ENCODE results near the gene MTA3.

- TF ChIP-seq CTCF (IDR thresholded peaks at IDR 0.05; ENCODE audit: extremely low read depth in 1 of 2, insufficient read depth in 1 of 2, low read depth in 1 of 2, low read length in 2 of 2) (no peak), POLR2A (IDR thresholded peaks at IDR 0.05; ENCODE audit: low read depth, low read length) (no peak), FOS (IDR thresholded peaks at IDR 0.05; ENCODE audit: borderline replicate concordance, insufficient read depth, low read length) (no peak), GATA2 (IDR thresholded peaks at IDR 0.05; ENCODE audit: insufficient read depth, insufficient read length, low read depth, low read length) (no peak), POLR2AphosphoS5 (IDR thresholded peaks at IDR 0.05; ENCODE audit: insufficient read depth, low read depth, low read length) (no peak), EZH2 (IDR thresholded peaks at IDR 0.05; ENCODE audit: borderline replicate concordance, low read depth, low read length, severe bottlenecking) (no peak), MYC (IDR thresholded peaks at IDR 0.05; ENCODE audit: low read depth, low read length) (no peak)
- TF ChIP-seq, protein P1, sequence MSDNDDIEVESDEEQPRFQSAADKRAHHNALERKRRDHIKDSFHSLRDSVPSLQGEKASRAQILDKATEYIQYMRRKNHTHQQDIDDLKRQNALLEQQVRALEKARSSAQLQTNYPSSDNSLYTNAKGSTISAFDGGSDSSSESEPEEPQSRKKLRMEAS (IDR thresholded peaks at IDR 0.05; ENCODE audit: insufficient read depth, insufficient read length): no peak
Observed at GRCh38 chr2:42784204-42784880, 215.9 kb downstream of the MTA3 start.

Measured in endothelial cell of umbilical vein (primary cell).